ENCODE results near the gene FBXL16.

GRCh38 chr16:647173-647902, 58.3 kb downstream of the FBXL16 start:
- TF ChIP-seq CTCF (IDR thresholded peaks at IDR 0.05; ENCODE audit: poor library complexity, severe bottlenecking) (no peak), TAF1 (IDR thresholded peaks at IDR 0.05; ENCODE audit: low read depth) (no peak), RAD21 (conservative IDR thresholded peaks at IDR 0.05) (no peak), POLR2AphosphoS5 (IDR thresholded peaks at IDR 0.05) (no peak), EP300 (conservative IDR thresholded peaks at IDR 0.05; ENCODE audit: poor library complexity, severe bottlenecking) (no peak), EZH2 (IDR thresholded peaks at IDR 0.05; ENCODE audit: borderline replicate concordance, insufficient read depth, low read length, poor library complexity, severe bottlenecking) (no peak), REST (IDR thresholded peaks at IDR 0.05; ENCODE audit: borderline replicate concordance) (no peak)
